Thyroid gland (tissue), 4 donors: ENCODE results near the gene ADCY9. TPM values are rescaled to one million over a fixed set of nuclear protein-coding genes. Genes with fewer than 3 reads are reported as not detected.
A peak's percentile ranks its signal among the peaks of the same experiment; 100 is the strongest.

Experiments
- DNase-seq, 2 donors: peaks; one replicate each; pipeline ENCODE4 v3.0.0-alpha.2; 2019
- H3K27ac ChIP-seq, 3 donors: fragments of 200-600 bp; sonication (generic); 1 replicate in 2 of 3; 2 replicates in 1 of 3; pipeline ENCODE4 v1.5.1; 2016 to 2019; ENCODE audit warnings: mild to moderate bottlenecking in 1 of 3, moderate library complexity in 1 of 3
- H3K27me3 ChIP-seq: fragments of 200-600 bp; sonication (generic); one replicate; pipeline ENCODE4 v1.5.1; 2019
- H3K36me3 ChIP-seq, 2 donors: fragments of 200-600 bp; sonication (generic); one replicate each; pipeline ENCODE4 v1.5.1; 2016 to 2019
- H3K4me1 ChIP-seq, 2 donors: fragments of 200-600 bp; sonication (generic); one replicate each; pipeline ENCODE4 v1.5.1; 2017 to 2019
- H3K4me3 ChIP-seq, 3 donors: fragments of 200-600 bp; sonication (generic); replicated peaks in 1 of 3; 1 replicate in 2 of 3; 2 replicates in 1 of 3; pipeline ENCODE4 v1.5.1; 2016; ENCODE audit warnings: mild to moderate bottlenecking in 1 of 3
- H3K9me3 ChIP-seq: fragments of 200-600 bp; sonication (generic); one replicate; pipeline ENCODE4 v1.5.1; 2017
- POLR2A ChIP-seq, 2 donors: fragments of 450-650 bp; IDR thresholded peaks; one replicate each; pipeline ENCODE4 v1.6.1; 2017; ENCODE audit warnings: antibody characterized with exemption in 2 of 2, mild to moderate bottlenecking in 2 of 2, moderate library complexity in 1 of 2
- WGBS, 2 donors: methylation state at CpG; one replicate each; pipeline ENCODE4 v1.1.5; 2017; 5-methylcytosine and 5-hydroxymethylcytosine counted together
- intact Hi-C: fragments of 100-400 bp; cut with DNase I; formaldehyde crosslinking; loops from one replicate; pipeline ENCODE4 v1.15.1; 2023
- total RNA-seq, 4 donors: library from RNA; depleted of rRNA; stranded (reverse); fragments of >200 nt; gene quantifications; one replicate each; pipeline ENCODE4 v1.2.3, GENCODE V29; 2016
- TF ChIP-seq, protein P1 (sequence below), 6 experiments: fragments of 200-600 bp in 3 of 6; fragments of 450-650 bp in 3 of 6; sonication (generic) in 3 of 6; IDR thresholded peaks; one replicate each; pipeline ENCODE4 v1.5.1; 2016 to 2019; ENCODE audit warnings: antibody characterized with exemption in 6 of 6, mild to moderate bottlenecking in 2 of 6, inconsistent platforms in 1 of 6, moderate library complexity in 1 of 6

ADCY9 gene
- total RNA-seq, 4 donors from 2014 or later = 61.4 to 123 (median 94.1) TPM

DNA sequence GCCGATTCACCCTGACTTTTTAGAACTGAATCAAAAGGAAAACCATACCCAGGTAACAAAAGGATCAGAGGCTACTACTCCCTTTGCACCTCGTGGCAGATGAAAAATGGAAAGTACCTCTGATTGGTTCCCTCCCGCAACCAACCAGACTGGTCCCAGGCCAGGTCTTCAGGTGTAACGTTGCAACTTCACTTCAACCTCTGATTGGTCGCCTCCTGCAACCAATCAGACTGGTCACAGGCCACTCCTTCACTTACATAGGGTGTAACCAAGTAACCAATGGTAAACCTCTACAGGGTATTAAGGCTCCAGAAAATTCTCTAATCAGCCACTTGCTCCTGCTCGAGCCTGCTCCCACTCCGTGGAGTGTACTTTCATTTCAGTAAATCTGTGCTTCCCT, 89.4 kb downstream of the ADCY9 start:
- no peak overlapping the region for H3K4me3 ChIP-seq
- no peaks in the 10 kb centered on the region for H3K36me3 ChIP-seq
- H3K9me3 ChIP-seq = no peaks in the 10 kb centered on the region
- no peak for TF ChIP-seq POLR2A (IDR thresholded peaks at IDR 0.05)
- TF ChIP-seq, protein P1, sequence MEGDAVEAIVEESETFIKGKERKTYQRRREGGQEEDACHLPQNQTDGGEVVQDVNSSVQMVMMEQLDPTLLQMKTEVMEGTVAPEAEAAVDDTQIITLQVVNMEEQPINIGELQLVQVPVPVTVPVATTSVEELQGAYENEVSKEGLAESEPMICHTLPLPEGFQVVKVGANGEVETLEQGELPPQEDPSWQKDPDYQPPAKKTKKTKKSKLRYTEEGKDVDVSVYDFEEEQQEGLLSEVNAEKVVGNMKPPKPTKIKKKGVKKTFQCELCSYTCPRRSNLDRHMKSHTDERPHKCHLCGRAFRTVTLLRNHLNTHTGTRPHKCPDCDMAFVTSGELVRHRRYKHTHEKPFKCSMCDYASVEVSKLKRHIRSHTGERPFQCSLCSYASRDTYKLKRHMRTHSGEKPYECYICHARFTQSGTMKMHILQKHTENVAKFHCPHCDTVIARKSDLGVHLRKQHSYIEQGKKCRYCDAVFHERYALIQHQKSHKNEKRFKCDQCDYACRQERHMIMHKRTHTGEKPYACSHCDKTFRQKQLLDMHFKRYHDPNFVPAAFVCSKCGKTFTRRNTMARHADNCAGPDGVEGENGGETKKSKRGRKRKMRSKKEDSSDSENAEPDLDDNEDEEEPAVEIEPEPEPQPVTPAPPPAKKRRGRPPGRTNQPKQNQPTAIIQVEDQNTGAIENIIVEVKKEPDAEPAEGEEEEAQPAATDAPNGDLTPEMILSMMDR (IDR thresholded peaks at IDR 0.05) = no peak
- WGBS, 2 donors = 93 to 95% methylated on average over 7 of the region's 7 CpGs
- DNase-seq = no peak
- no peak overlapping the region for H3K27ac ChIP-seq
- intact Hi-C loops = no loop called here
- no peaks in the 10 kb centered on the region for H3K27me3 ChIP-seq
- peaks cover 7 to 19% of the 10 kb centered on the region in 2 donors for H3K4me1 ChIP-seq

DNA sequence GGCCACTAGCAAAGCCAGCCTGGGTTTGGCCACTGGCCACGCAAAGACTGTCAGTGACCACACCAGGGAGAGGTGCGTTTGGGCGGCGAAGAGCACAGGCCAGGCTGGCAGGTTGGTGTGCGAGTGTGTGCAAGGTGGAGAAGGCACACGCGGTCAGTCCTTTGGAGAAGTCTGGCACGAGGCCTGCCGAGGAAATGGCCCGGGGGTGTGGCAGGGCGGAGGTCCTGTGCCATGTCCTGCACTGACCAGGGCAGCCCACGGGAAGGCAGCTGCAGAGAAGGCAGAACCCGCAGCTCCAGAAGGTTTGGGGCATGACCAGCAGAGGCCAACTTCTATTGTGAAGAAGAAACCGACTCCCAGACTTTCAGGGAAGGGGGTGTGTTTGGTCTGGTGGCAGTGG, 90.8 kb downstream of the ADCY9 start:
- 88 to 92% methylated on average over 13 to 14 of the region's 14 CpGs for WGBS, 2 donors
- DNase-seq = no peak
- intact Hi-C loops = no loop called here
- Histone ChIP-seq H3K27ac (no peak overlapping the region), H3K4me3 (no peak overlapping the region), H3K36me3 (no peaks in the 10 kb centered on the region), H3K9me3 (no peaks in the 10 kb centered on the region), H3K27me3 (no peaks in the 10 kb centered on the region), H3K4me1 (peaks cover 17 to 29% of the 10 kb centered on the region in 2 donors)
- TF ChIP-seq POLR2A (IDR thresholded peaks at IDR 0.05) = no peak
- TF ChIP-seq, protein P1 (IDR thresholded peaks at IDR 0.05) = no peak

DNA sequence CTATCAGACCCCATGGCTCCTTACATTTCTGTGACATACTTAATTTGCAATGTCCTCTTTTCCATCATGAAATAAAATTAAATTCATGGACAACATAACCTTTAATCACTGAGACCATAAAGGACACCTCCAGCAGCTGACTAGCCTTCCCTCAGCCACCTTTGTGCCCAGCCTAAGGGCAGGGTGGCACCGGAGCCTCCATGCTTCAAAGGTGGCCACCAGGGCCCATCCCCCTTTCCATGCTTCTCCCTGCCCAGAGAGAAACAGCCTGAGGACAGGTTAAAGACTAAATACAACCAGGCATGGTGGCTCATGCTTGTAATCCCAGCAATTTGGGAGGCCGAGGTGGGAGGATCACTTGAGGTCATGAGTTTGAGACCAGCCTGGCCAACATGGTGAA, 94.3 kb downstream of the ADCY9 start:
- H3K36me3 ChIP-seq = no peaks in the 10 kb centered on the region
- H3K9me3 ChIP-seq = no peaks in the 10 kb centered on the region
- H3K4me1 ChIP-seq = peaks cover 24 to 31% of the 10 kb centered on the region in 2 donors
- TF ChIP-seq POLR2A (IDR thresholded peaks at IDR 0.05) = no peak
- TF ChIP-seq, protein P1 (IDR thresholded peaks at IDR 0.05) = no peak
- no peak overlapping the region for H3K4me3 ChIP-seq
- no peaks in the 10 kb centered on the region for H3K27me3 ChIP-seq
- intact Hi-C loops = no loop called here
- DNase-seq = no peak
- WGBS, 2 donors = 92 to 94% methylated on average over 2 of the region's 2 CpGs
- H3K27ac ChIP-seq = peak overlapping the region in 2 of 3 donors; percentile 88 to 93

DNA sequence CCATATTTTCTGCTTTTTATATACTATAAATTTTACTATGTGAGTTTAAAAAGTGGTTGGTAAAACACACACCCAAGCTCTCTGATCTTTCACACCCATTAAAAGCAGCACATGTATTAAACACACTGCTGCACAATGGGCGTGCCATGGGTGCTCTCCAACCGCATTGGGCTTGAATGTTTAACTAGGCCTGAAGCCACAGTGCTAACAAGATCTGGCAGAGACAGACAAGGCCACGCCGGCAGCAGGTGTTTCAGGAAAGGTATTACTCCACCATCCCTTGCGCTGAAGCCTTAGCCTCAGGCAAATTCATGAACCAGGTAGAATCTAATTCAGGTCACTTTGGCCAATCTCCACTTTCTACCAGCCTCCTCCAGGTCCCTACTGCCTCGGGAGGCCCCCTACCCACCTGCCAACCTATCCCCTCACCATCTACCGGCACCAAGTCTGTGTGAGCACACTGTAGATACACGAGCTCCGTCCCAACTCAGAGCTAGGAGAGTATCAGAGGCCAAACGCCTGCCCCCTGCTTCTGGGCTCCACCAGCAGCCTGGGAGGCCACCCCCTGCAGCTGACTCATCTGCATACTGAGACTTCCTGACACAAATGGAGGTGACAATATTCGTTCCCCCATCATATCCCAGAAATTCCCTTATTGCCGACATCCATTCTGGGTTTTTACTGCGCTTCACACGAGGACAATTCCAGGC, 95.0 kb downstream of the ADCY9 start:
- intact Hi-C loops = no loop called here
- no peaks in the 10 kb centered on the region for H3K27me3 ChIP-seq
- H3K36me3 ChIP-seq = no peaks in the 10 kb centered on the region
- H3K4me1 ChIP-seq = peaks cover 24 to 31% of the 10 kb centered on the region in 2 donors
- TF ChIP-seq POLR2A (IDR thresholded peaks at IDR 0.05) = peak in 1 of 2 donors; percentile 19
- TF ChIP-seq, protein P1 (IDR thresholded peaks at IDR 0.05) = no peak
- DNase-seq = peak; percentile 90 to 92
- no peaks in the 10 kb centered on the region for H3K9me3 ChIP-seq
- whole genome bisulfite sequencing, 2 donors = 45 to 58% methylated on average over 14 of the region's 14 CpGs
- H3K4me3 ChIP-seq = no peak overlapping the region
- peak overlapping the region; percentile 62 to 93 (median 88) for H3K27ac ChIP-seq

DNA sequence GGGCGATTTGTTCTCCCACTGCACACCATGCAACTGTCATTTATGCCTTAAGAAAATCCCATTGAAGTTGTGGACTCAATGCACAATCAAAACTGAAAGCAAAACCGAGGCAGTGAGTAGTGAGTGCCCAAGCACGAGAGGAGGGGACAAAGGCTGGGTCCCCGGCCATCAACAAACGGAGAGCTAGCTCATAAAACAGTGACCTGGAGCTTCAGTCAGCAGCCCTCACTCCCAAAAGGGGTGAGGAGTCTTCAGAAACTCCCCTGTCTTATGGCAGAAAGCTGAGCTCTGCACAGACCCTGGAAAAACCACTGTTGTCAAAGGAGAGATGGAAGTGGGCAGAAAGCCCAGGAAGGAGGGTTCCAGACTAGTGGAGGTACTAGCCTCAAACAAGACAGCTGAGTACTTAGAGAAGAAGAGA, 96.9 kb downstream of the ADCY9 start:
- TF ChIP-seq POLR2A (IDR thresholded peaks at IDR 0.05) = no peak
- TF ChIP-seq, protein P1 (IDR thresholded peaks at IDR 0.05) = no peak
- peak; percentile 76 to 81 for DNase-seq
- Histone ChIP-seq H3K27me3 (no peaks in the 10 kb centered on the region), H3K9me3 (no peaks in the 10 kb centered on the region), H3K4me1 (peaks cover 24 to 31% of the 10 kb centered on the region in 2 donors), H3K4me3 (peak overlapping the region in 1 of 3 donors; percentile 17), H3K36me3 (no peaks in the 10 kb centered on the region), H3K27ac (peak overlapping the region; percentile 11 to 93 (median 88))
- 4 to 22% methylated on average over 4 to 5 of the region's 5 CpGs for WGBS, 2 donors
- intact Hi-C loops = no loop called here
